Activated effector memory CD4-positive, alpha-beta T cell treated with Interleukin-2 at 50 U/mL for 16 hours (primary cell): ENCODE measurements around the gene PPEF2.
"Not testable (repeated sequence)": the region's sequence is repeated elsewhere in the genome, so short reads cannot be mapped to it uniquely, and the experiment has no call there.

Source experiments
- DNase-seq: peaks from one replicate; pipeline ENCODE4 v3.0.0-alpha.2; 2020

The PPEF2 gene

GRCh38 chr4:75891611-75892010 lies 10.6 kb downstream of the PPEF2 start:
- no peak for DNase-seq

- no peak for DNase-seq
These were observed 12.6 kb downstream of the PPEF2 start for GRCh38 chr4:75889537-75890199.

GRCh38 chr4:75886104-75886503 lies 16.1 kb downstream of the PPEF2 start:
- DNase-seq = no peak

- no peak for DNase-seq
These were observed 20.8 kb downstream of the PPEF2 start for GRCh38 chr4:75881476-75881875.

- no peak for DNase-seq
These were observed 22.0 kb downstream of the PPEF2 start for GRCh38 chr4:75880278-75880677.

- DNase-seq = no peak
These were observed 24.0 kb downstream of the PPEF2 start for GRCh38 chr4:75878246-75878756.

- no peak for DNase-seq
These were observed 26.0 kb downstream of the PPEF2 start for GRCh38 chr4:75876218-75876617.

GRCh38 chr4:75869100-75869499 lies 33.2 kb downstream of the PPEF2 start:
- no peak for DNase-seq

GRCh38 chr4:75867130-75867529 lies 35.1 kb downstream of the PPEF2 start:
- no peak for DNase-seq

GRCh38 chr4:75860606-75861005 lies 41.6 kb downstream of the PPEF2 start:
- no peak for DNase-seq

- DNase-seq = no peak
These were observed 43.5 kb downstream of the PPEF2 start for GRCh38 chr4:75858721-75859120.

- DNase-seq = no peak
These were observed 52.8 kb downstream of the PPEF2 start for GRCh38 chr4:75849461-75849860.

- no peak for DNase-seq
These were observed 53.4 kb downstream of the PPEF2 start for GRCh38 chr4:75848891-75849290.

- DNase-seq = not testable (repeated sequence)
These were observed 54.0 kb downstream of the PPEF2 start for GRCh38 chr4:75848171-75848760.

- DNase-seq = no peak
These were observed 56.3 kb downstream of the PPEF2 start for GRCh38 chr4:75845992-75846391.

GRCh38 chr4:75844151-75844662 lies 58.0 kb downstream of the PPEF2 start:
- DNase-seq = no peak

- DNase-seq = no peak
These were observed 58.7 kb downstream of the PPEF2 start for GRCh38 chr4:75843596-75843995.

GRCh38 chr4:75841641-75842520 lies 60.4 kb downstream of the PPEF2 start:
- DNase-seq = no peak

GRCh38 chr4:75834772-75835154 lies 67.5 kb downstream of the PPEF2 start:
- DNase-seq = no peak

- no peak for DNase-seq
These were observed 68.0 kb downstream of the PPEF2 start for GRCh38 chr4:75834095-75834771.

- DNase-seq = no peak
These were observed 70.3 kb downstream of the PPEF2 start for GRCh38 chr4:75831856-75832405.

GRCh38 chr4:75830906-75831305 lies 71.3 kb downstream of the PPEF2 start:
- no peak for DNase-seq

- DNase-seq = no peak
These were observed 78.4 kb downstream of the PPEF2 start for GRCh38 chr4:75823812-75824211.
